Measurements from ENCODE around the gene SHANK2. TPM values are rescaled to one million over a fixed set of nuclear protein-coding genes. Genes with fewer than 3 reads are reported as not detected.

Gene SHANK2
- total and polyA plus RNA-seq, 2 of the 4 experiments (the other 2 are of a cell fraction) = 1.6 to 2.2 TPM

DNA sequence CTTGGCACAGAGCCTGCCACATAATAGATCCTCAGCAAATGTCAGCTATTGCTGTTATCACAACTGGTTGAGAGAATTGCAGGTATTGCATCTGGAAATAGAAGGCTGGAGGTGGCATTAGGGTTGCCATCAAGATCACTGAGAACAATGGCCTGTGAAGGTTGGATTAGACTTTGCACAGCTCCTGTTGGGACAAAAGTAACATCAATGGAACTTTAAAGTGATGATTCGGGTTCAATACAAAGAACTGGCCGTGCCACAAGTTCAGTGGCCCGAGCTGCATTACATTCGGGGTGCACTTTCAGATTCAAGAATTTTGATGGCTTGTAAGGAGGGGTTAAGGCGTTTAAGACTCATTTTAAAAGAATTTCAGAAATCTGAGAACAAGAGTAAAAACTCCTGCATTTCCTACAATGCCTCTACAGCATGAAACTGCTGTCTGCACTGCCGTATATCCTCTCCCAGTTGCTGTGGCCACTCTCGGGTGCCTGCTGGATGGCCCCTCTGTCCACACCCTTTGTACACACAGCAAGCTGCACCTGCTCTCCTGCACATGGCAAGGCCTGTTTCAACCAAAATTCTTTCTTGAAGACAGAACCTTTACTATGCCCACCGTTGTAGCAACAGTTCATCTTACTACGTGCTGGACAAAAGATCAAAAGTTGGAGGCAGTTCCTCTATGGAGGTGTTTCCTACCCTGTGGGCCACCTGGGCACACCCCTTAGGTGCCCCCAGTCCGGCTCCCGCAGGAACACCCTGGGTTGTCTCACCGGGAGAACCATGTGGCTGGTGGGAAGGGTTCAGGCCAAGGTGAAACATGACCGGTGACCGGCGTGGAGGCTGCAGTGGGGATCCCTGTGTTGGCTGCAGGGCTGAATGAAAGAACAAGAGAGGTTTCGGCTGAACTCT is 17.5 kb upstream of the SHANK2 start:
- Histone ChIP-seq H2AK9ac (replicated peaks; ENCODE audit: low read depth, low read length, poor library complexity) (peak overlapping the region; percentile 76), H3K14ac (replicated peaks; ENCODE audit: low read depth, low read length) (no peak overlapping the region), H2AK5ac (ENCODE audit: low read depth, low read length) (peak overlapping the region; percentile 72), H4K91ac (ENCODE audit: insufficient read depth, low read depth, low read length) (peak overlapping the region; percentile 41), H2BK5ac (ENCODE audit: low read depth, low read length, poor library complexity, severe bottlenecking) (no peak overlapping the region), H3K9ac (ENCODE audit: low read depth, low read length) (no peak overlapping the region), H2BK120ac (ENCODE audit: low read depth, low read length) (peak overlapping the region; percentile 46), H3K4me1 (ENCODE audit: control insufficient read depth, insufficient read depth, low read length) (peaks cover 8% of the 10 kb centered on the region), H4K8ac (ENCODE audit: low read depth in 2 of 2, low read length in 2 of 2) (0 out of 4 replicates have a peak overlapping the region, but pooled peaks of 1 of the 2 experiments have one; percentile 21), H3K23ac (ENCODE audit: low read depth, low read length) (no peak overlapping the region), H4K20me1 (ENCODE audit: insufficient read depth, low read length) (no peaks in the 10 kb centered on the region), H3K27ac (ENCODE audit: insufficient read depth, low read length) (no peak overlapping the region), H2BK15ac (ENCODE audit: low read depth, low read length) (no peak overlapping the region), H3K4me2 (ENCODE audit: low read depth, low read length) (no peak overlapping the region), H3K18ac (ENCODE audit: low read depth, low read length) (0 out of 2 replicates have a peak overlapping the region, but pooled peaks have one; percentile 5), H3K27me3 (ENCODE audit: control insufficient read depth, insufficient read depth, low read length) (0 out of 2 replicates have a peak, but pooled peaks cover 3% of the 10 kb centered on the region), H3K4ac (ENCODE audit: low read depth, low read length) (peak overlapping the region; percentile 52), H3K9me3 (ENCODE audit: control insufficient read depth, insufficient read depth, low read length) (peaks cover 18% of the 10 kb centered on the region), H3K9me1 (ENCODE audit: insufficient read depth, low read length) (no peaks in the 10 kb centered on the region), H3K79me1 (ENCODE audit: low read depth in 1 of 2, low read length in 2 of 2) (no peaks in the 10 kb centered on the region), H3K56ac (ENCODE audit: extremely low read depth, insufficient read depth, low read length) (no peak overlapping the region), H3K36me3 (ENCODE audit: control insufficient read depth, insufficient read depth, low read length) (no peaks in the 10 kb centered on the region), H4K5ac (ENCODE audit: low read depth, low read length) (no peak overlapping the region), H2BK20ac (ENCODE audit: low read depth, low read length) (peak overlapping the region; percentile 66), H2AFZ (replicated peaks; ENCODE audit: low read length, poor library complexity) (peak overlapping the region; percentile 78), H3K4me3 (ENCODE audit: insufficient read depth, low read depth, low read length) (no peak overlapping the region)
- WGBS, 2 experiments (ENCODE audit: extremely low coverage in 2 of 2, insufficient read length in 1 of 2) = 85% methylated on average over 4 of the region's 16 CpGs; no CpG with 5 or more reads in 1 of the 2 experiments
- ChIA-PET CTCF (no interaction called here), POLR2A (ENCODE audit: unreplicated experiment) (no interaction called here)
- dilution Hi-C loops (cut with HindIII; ENCODE audit: low sequenced_read_pairs, unreplicated experiment) (no loop called here), intact Hi-C loops (cut with micrococcal nuclease) (no loop called here), in situ Hi-C loops (cut with MboI; ENCODE audit: low sequenced_read_pairs) (no loop called here)
- BruUV-seq (replicated peaks) = no TSS peak
- DNase-seq = no peak
- ATAC-seq (ENCODE audit: low read depth) = peak; percentile 64
- TF ChIP-seq BHLHE40 (IDR thresholded peaks at IDR 0.05; ENCODE audit: low read depth, low read length) (no peak), MAZ (IDR thresholded peaks at IDR 0.05; ENCODE audit: borderline replicate concordance, low read depth, low read length) (no peak), RCOR1 (IDR thresholded peaks at IDR 0.05; ENCODE audit: insufficient replicate concordance, low read length) (no peak), MXI1 (IDR thresholded peaks at IDR 0.05; ENCODE audit: borderline replicate concordance, low read depth, low read length) (no peak), POLR2A (IDR thresholded peaks at IDR 0.05; ENCODE audit: low read depth, low read length) (no peak), CEBPB (IDR thresholded peaks at IDR 0.05; ENCODE audit: low read depth, low read length) (no peak), RAD21 (IDR thresholded peaks at IDR 0.05; ENCODE audit: low read length) (no peak), SMC3 (IDR thresholded peaks at IDR 0.05; ENCODE audit: low read depth, low read length) (no peak), MAFK (IDR thresholded peaks at IDR 0.05; ENCODE audit: low read depth, low read length) (no peak), RFX5 (IDR thresholded peaks at IDR 0.05; ENCODE audit: low read depth, low read length) (no peak), CHD1 (IDR thresholded peaks at IDR 0.05; ENCODE audit: low read depth, low read length) (no peak), NFE2L2 (IDR thresholded peaks at IDR 0.05; ENCODE audit: low read depth, low read length) (no peak), FOS (IDR thresholded peaks at IDR 0.05; ENCODE audit: low read depth, low read length) (no peak)
- TF ChIP-seq, protein P1, sequence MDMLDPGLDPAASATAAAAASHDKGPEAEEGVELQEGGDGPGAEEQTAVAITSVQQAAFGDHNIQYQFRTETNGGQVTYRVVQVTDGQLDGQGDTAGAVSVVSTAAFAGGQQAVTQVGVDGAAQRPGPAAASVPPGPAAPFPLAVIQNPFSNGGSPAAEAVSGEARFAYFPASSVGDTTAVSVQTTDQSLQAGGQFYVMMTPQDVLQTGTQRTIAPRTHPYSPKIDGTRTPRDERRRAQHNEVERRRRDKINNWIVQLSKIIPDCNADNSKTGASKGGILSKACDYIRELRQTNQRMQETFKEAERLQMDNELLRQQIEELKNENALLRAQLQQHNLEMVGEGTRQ (IDR thresholded peaks at IDR 0.05; ENCODE audit: low read depth, low read length) = no peak
